ENCODE measurements around the gene MYO1F.
A peak's percentile ranks its signal among the peaks of the same experiment; 100 is the strongest.

Gene MYO1F

DNA sequence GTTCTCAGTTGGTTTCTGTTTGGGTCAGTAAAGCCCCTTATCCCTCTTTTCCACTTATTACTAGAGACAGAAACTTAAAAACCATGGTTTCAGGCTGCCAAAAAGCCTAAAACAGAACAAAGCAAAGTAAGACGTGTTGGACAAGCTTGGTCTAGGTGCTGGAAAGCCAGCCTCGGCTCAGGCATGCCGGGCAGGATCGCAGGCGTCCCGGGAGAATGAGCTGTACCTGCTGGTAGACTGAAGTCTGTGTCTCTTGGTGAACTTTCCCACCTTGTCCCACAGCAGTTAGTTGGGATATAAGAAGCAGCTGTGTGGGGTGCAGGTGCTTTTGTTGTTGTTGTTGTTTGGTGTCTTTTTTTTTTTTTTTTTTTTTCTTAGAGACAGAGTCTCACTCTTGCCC is 95.6 kb downstream of the MYO1F start:
- Histone ChIP-seq H3K27ac (no peak overlapping the region), H3K4me3 (no peak overlapping the region), H3K4me1 (peaks cover 0 to 28% (median 5%) of the 10 kb centered on the region in 4 donors), H3K36me3 (peaks cover 46 to 83% (median 50%) of the 10 kb centered on the region in 3 donors), H3K27me3 (no peaks in the 10 kb centered on the region), H3K9me3 (no peaks in the 10 kb centered on the region)
- intact Hi-C loops (cut with DNase I; ENCODE audit: low total_unique reads): no loop called here
- TF ChIP-seq, protein P1, sequence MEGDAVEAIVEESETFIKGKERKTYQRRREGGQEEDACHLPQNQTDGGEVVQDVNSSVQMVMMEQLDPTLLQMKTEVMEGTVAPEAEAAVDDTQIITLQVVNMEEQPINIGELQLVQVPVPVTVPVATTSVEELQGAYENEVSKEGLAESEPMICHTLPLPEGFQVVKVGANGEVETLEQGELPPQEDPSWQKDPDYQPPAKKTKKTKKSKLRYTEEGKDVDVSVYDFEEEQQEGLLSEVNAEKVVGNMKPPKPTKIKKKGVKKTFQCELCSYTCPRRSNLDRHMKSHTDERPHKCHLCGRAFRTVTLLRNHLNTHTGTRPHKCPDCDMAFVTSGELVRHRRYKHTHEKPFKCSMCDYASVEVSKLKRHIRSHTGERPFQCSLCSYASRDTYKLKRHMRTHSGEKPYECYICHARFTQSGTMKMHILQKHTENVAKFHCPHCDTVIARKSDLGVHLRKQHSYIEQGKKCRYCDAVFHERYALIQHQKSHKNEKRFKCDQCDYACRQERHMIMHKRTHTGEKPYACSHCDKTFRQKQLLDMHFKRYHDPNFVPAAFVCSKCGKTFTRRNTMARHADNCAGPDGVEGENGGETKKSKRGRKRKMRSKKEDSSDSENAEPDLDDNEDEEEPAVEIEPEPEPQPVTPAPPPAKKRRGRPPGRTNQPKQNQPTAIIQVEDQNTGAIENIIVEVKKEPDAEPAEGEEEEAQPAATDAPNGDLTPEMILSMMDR (IDR thresholded peaks at IDR 0.05): no peak
- DNase-seq: peak in 1 of 2 donors; percentile 27

DNA sequence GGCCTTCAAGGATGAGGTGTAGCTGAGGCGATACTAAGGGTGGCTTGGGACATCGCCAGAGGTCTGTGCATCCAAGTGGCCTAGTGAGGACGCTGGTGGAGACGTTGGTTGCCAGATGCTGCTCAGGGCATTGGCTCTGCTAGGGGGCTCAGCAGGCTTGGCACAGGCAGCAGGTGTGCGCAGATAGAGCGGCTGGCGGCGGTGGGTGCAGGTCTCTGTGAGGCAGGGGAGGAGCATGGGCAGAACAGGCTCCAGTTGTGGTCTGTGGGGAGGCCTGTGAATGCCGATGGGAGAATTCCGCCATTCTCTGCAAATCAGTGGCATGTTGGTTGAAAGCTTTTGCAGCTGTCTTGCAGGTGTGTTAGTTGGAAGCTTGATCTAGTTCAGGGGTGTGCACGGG is 96.0 kb downstream of the MYO1F start:
- Histone ChIP-seq H3K36me3 (peaks cover 44 to 83% (median 49%) of the 10 kb centered on the region in 3 donors), H3K27ac (no peak overlapping the region), H3K4me1 (peaks cover 0 to 28% (median 5%) of the 10 kb centered on the region in 4 donors), H3K4me3 (no peak overlapping the region), H3K9me3 (no peaks in the 10 kb centered on the region), H3K27me3 (no peaks in the 10 kb centered on the region)
- TF ChIP-seq, protein P1 (IDR thresholded peaks at IDR 0.05): no peak
- intact Hi-C loops (cut with DNase I; ENCODE audit: low total_unique reads): no loop called here
- peak in 1 of 2 donors; percentile 60 for DNase-seq

DNA sequence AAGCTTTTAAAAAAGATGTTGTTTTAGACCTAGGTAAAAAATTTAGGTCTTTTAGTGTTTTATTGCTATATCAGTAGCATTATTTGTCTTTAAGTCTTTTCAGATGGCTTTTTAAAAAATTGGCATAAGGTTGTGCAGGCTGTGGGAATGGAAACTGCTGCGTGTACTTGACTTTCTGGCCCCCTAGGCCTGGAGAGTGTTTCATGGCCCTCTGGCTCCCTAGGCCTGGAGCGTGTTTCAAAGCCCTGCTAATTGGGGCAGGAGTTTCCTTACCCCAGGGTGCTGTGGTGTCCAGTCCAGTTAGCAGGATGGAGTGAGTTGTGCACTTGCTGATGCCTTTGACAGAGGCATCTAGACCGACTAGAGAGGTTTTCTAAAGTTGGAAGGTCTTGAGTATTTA is 98.6 kb downstream of the MYO1F start:
- Histone ChIP-seq H3K27ac (no peak overlapping the region), H3K9me3 (no peaks in the 10 kb centered on the region), H3K4me3 (no peak overlapping the region), H3K36me3 (peaks cover 36 to 83% (median 43%) of the 10 kb centered on the region in 3 donors), H3K4me1 (peaks cover 0 to 28% (median 5%) of the 10 kb centered on the region in 4 donors), H3K27me3 (no peaks in the 10 kb centered on the region)
- intact Hi-C loops (cut with DNase I; ENCODE audit: low total_unique reads): no loop called here
- TF ChIP-seq, protein P1 (IDR thresholded peaks at IDR 0.05): no peak
- DNase-seq: no peak

DNA sequence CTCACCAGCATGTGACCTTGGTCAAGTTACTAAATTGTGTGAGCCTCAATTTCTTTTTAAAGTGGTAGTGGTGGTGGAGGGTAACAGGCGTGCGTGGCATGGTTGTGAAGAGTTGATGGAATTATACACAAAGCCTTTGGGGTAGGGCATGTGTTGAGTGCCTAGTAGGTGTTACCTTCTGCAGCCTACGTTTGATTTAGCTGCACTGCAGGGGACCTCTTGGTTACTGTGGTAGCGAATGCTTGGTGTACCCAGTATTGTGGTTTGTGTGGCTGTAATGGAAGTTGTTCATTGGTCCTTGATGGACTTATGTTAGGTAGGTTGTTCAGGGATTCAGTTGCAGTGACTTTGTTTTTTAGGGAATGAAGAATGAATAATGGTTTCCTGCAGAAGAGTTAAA is 99.4 kb downstream of the MYO1F start:
- TF ChIP-seq, protein P1 (IDR thresholded peaks at IDR 0.05): no peak
- Histone ChIP-seq H3K36me3 (peaks cover 28 to 83% (median 43%) of the 10 kb centered on the region in 3 donors), H3K27ac (no peak overlapping the region), H3K9me3 (no peaks in the 10 kb centered on the region), H3K4me3 (no peak overlapping the region), H3K27me3 (no peaks in the 10 kb centered on the region), H3K4me1 (peaks cover 0 to 28% (median 5%) of the 10 kb centered on the region in 4 donors)
- intact Hi-C loops (cut with DNase I; ENCODE audit: low total_unique reads): no loop called here
- no peak for DNase-seq

DNA sequence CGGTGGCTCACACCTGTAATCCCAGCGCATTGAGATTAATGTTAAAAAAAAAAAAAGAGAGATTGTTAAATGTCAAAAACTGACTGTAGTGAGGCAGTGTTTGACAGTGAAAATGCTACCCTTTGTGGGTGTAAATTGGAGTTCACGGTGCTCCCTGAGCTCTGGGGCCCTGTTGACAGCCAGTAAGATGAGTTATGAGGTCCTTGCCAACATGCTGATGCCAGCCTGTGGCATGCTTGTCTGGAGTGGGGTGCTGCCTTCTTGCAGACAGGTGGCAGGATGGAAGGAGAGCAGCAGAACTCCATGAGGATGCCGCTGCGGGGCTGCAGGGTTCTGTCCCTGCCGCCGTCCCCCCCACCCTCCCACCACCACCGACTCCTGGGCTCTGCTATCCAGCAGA is 100.7 kb downstream of the MYO1F start:
- Histone ChIP-seq H3K4me3 (no peak overlapping the region), H3K36me3 (peaks cover 32 to 86% (median 49%) of the 10 kb centered on the region in 3 donors), H3K4me1 (peaks cover 0 to 27% (median 5%) of the 10 kb centered on the region in 4 donors), H3K27me3 (no peaks in the 10 kb centered on the region), H3K27ac (no peak overlapping the region), H3K9me3 (no peaks in the 10 kb centered on the region)
- intact Hi-C loops (cut with DNase I; ENCODE audit: low total_unique reads): no loop called here
- TF ChIP-seq, protein P1 (IDR thresholded peaks at IDR 0.05): no peak
- DNase-seq: no peak

DNA sequence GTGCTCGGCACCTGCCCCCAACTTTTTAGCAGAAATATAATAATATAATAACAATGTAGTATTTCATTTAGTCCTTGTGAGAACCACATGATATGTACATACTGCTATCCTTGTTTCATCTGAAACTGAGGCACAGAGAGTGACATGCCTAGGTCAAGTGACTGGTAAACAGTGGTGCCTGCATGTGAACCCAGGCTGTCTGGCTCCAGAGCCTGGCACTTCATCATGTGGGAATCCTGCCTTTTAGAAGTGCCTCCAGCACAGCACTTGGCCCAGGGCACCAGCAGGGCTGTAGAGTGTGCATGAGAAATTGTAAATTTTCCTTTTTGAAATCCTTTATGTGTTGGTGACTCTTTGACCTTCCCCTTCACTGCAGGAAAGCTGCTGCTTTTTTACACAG is 102.2 kb downstream of the MYO1F start:
- H3K27me3 ChIP-seq: no peaks in the 10 kb centered on the region
- H3K27ac ChIP-seq: no peak overlapping the region
- no peak for DNase-seq
- H3K4me1 ChIP-seq: peaks cover 0 to 14% (median 3%) of the 10 kb centered on the region in 4 donors
- no peak overlapping the region for H3K4me3 ChIP-seq
- H3K36me3 ChIP-seq: peaks cover 47 to 89% (median 64%) of the 10 kb centered on the region in 3 donors
- TF ChIP-seq, protein P1 (IDR thresholded peaks at IDR 0.05): no peak
- H3K9me3 ChIP-seq: no peaks in the 10 kb centered on the region
- intact Hi-C loops (cut with DNase I; ENCODE audit: low total_unique reads): no loop called here
